ACHN (cell line): ENCODE measurements around the gene IQCE.

Experiments
- DNase-seq: peaks from one replicate; pipeline ENCODE4 v3.0.0-alpha.2; 2015
- in situ Hi-C: cut with HindIII; loops from 2 replicates; pipeline ENCODE4 v1.10.0; 2017; ENCODE audit warnings: low sequenced_read_pairs, low pct_ligation_motif_present, low pct_unique_long_range_greater_than_20kb

IQCE gene

GRCh38 chr7:2520131-2520760 lies 38.5 kb upstream of the IQCE start:
- in situ Hi-C loops: no loop called here
- DNase-seq: peak; percentile 55

GRCh38 chr7:2520761-2521290 lies 38.0 kb upstream of the IQCE start:
- in situ Hi-C loops: no loop called here
- peak; percentile 35 for DNase-seq

GRCh38 chr7:2521341-2521745 lies 37.4 kb upstream of the IQCE start:
- peak; percentile 30 for DNase-seq
- in situ Hi-C loops: no loop called here

GRCh38 chr7:2521952-2522591 lies 36.7 kb upstream of the IQCE start:
- peak; percentile 76 for DNase-seq
- in situ Hi-C loops: no loop called here

DNA sequence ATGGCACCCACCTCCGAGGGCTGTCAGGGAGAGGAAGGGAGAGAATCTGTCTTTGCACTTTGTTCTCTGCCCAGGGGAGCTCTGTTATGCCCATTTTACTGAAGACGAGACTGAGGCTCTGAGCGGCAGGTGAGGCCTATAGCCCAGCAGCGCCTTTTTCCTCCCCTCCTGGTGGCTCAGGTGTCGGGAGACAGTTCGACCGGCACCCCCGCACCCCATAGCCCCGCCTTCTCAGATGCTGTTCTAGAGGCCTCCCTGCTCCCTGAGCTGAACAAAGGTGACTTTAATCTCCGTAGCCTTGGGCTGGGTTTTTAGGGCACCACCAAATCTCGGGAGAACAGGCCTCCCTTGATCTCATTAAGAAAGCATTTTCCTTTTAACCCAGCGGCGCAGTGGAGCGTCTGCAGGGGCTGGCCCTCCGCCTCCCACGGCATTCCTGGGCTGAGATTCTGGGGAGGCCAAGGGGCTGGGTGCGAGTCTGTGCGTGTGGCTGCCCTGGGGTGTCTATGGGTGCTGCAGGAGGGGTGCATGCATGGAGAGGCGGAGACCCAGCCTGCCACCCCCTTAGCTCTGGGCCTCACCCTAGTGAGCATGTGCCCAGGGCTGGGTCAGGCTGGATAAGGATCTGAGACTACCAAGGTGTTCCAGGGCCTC lies 35.9 kb upstream of the IQCE start:
- DNase-seq: peak; percentile 83
- in situ Hi-C loops: no loop called here

DNA sequence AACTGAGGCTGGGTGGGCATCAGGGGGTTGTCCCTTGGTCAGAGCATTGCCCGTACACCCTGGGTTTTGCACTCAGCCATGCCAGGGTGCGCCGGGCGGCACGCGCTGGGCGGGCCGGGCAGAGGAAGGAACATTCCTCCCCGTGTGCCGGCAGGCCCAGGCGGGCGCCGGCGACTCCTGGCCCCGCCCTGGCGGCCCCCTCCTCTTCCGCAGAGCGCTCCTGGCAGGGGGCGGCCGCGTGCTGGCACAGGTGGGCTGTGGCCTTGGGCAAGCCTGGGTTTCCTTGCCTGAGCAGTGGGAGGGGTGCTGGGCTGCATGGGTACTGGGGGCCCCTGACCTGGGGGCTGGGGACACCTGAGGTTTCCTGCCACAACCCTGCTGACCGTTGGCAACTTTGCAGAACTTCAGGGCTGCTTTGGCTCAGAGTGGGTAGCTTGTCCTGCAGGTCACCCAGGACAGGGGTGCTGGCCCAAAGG lies 35.3 kb upstream of the IQCE start:
- DNase-seq: peak; percentile 28
- in situ Hi-C loops: no loop called here

DNA sequence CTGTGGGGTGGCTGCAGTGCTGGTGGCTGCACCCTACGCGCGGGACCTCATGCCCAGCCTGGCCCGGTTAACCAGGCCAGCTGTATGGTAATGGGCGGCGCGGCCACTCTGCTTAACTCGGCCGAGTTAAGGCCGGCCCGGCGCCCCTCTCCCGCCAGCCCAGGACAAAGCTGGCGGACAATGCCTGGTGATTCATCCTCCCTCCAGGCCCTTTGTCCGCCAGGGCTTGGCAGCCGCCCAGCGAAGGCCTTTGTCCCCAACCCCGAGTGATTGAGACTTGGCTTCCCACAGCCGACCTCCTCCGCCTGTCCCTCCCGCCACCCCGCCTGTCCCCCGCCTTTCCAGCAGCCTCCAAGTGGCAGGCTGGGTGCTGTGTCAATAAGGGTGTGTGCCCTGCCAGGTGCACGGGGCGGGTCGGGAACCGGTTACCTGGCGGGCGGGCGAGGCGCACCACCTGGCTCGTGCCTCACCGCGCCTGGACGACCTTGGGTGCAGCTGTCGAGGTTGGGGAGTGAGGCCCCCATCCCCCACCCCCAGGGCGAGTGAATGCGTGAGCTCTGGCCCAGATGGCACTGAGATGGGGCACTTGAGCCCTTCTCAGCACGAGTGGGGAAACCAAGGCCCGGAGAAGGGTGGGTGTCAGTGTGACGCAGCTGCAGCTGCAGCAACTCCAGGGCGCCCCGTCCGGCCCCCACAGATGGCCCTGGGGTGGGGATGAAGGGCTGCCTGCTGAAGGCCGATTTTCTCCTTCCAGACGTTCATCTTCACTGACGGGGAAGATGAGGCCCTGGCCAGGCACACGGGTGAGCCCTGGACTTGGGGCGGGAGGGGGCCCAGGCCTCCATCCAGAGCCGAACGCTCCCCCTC lies 34.6 kb upstream of the IQCE start:
- in situ Hi-C loops: no loop called here
- peak; percentile 64 for DNase-seq

GRCh38 chr7:2524808-2525657 lies 33.7 kb upstream of the IQCE start:
- in situ Hi-C loops: no loop called here
- no peak for DNase-seq

DNA sequence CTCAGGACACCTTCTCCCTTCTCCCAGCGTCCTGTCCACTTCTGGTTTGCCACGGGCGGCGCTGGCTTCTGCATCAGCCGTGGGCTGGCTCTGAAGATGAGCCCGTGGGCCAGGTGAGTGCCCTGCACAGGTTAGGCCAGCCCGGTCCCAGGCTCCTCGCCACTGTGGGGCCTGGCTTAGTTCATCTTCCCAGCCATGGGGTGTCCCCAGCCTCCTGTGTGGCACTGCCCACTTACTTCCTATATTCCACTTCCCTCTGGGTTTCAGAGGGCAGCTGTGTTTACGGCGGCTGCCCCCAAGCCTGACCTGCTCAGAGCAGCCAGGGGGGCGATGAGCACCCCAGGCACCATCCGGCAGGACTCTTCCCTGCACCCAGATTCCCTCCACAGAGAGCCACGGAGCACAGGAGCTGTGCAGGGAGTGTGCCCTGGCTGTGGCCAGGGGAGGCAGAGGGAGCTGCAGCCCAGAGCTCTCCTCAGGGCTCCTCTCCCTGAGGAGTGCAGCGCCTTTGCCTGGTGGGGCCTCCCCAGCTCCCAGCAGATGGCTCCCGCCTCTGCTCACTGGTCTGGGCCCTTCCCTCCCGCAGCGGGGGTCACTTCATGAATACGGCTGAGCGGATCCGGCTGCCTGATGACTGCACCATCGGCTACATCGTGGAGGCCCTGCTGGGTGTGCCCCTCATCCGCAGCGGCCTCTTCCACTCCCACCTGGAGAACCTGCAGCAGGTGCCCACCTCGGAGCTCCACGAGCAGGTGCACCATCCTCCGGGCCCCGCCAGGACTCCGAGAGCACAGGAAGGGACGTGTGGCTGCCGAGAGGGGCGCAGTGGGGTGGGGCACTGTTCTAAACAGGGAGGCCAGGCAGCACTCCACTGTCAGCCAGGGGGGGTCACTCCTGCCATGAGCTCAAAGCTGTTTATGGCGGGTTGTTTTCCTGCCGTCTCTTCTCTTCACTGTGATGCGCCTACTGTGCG lies 32.8 kb upstream of the IQCE start:
- in situ Hi-C loops: no loop called here
- DNase-seq: no peak

DNA sequence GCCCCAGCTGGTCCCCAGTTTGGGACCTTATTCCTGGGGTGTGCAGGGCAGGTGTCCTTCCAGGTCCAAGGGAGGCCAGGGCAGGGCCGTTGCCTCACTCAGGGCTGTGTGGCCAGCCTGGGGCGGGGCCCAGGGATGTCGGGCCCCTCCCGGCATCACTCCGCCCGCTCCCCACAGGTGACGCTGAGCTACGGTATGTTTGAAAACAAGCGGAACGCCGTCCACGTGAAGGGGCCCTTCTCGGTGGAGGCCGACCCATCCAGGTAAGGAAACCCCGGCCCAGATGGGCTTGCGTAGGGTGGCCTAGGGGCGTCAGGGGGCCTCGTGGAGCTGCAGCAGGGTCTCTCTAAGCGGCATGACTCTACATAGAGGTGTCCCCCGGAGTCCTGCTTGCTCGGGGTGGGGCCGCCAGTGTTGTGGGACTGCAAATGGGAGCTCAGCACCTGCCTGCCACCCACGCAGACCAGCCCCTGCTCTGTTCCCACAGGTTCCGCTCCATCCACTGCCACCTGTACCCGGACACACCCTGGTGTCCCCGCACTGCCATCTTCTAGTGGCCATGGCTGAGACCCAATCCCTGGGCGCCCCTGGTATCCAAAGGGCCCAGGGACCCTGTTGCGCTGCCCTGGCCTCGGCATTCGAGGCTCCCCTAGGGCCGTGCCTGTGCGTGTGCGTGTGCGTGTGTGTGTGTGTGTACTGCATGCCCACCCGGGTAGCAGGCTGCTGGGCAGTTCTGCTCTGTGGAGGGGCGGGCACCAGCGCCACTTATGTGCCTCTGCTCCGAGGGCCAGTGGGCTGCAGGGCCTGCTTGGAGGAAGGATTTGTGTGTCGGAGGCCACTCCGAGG lies 31.9 kb upstream of the IQCE start:
- in situ Hi-C loops: no loop called here

GRCh38 chr7:2527505-2528467 lies 31.0 kb upstream of the IQCE start:
- DNase-seq: peak; percentile 79
- in situ Hi-C loops: no loop called here

More for the DNA sequence above, 31.9 kb upstream of the IQCE start:
- DNase-seq: no peak

DNA sequence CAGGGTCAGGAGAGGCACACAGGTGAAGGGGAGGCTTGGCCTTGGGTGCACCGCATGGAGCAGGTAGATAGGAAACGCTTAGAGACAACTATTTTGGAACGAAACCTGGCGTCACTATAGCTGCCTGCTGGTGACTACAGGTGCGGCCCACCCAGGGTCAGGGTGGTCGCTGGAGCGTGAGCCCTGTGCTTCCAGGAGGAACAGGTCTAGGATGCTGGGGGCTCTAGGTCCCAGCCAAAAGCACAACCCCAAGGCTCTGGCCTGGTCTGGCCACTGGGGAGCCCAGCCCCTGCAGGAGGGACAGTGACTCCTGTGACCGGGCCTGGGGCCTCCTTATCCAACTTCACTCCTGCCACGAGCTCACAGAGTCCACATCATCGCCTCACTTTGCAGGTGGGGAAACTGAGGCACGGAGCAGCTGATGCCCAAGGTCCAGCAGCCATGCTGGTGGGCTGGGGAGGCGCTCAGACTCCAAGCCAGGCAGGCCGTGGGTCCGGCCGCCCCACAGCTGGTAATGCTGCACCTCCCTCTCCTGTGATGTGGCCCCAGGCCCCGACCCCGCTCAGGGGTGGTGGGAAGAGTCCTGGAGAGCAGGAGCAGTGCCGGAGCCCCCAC lies 30.2 kb upstream of the IQCE start:
- in situ Hi-C loops: no loop called here
- no peak for DNase-seq

GRCh38 chr7:2529161-2530070 lies 29.4 kb upstream of the IQCE start:
- peak; percentile 78 for DNase-seq
- in situ Hi-C loops: no loop called here
